B cell (primary cell): ENCODE measurements around the gene ASPA. TPM values are rescaled to one million over a fixed set of nuclear protein-coding genes. Genes with fewer than 3 reads are reported as not detected.
"Not testable (repeated sequence)": the region's sequence is repeated elsewhere in the genome, so short reads cannot be mapped to it uniquely, and the experiment has no call there.

Source experiments
- ATAC-seq: fragments of 200-7000 bp; cut with Tn5 transposase; one replicate; pipeline ENCODE4 v1.10.0; 2021; ENCODE audit warnings: low read depth, mild to moderate bottlenecking, moderate number of reproducible peaks, moderate library complexity
- CTCF ChIA-PET: fragments of 350-600 bp; sonication (Branson Sonifier 250); formaldehyde crosslinking; loops from one replicate; lab custom pipeline; 2021; ENCODE audit warnings: antibody characterized with exemption, inconsistent platforms; lab: Charles Lee
- POLR2A ChIA-PET: fragments of 350-600 bp; sonication (Branson Sonifier 250); formaldehyde crosslinking; loops from one replicate; lab custom pipeline; 2021; ENCODE audit warnings: antibody characterized with exemption; lab: Charles Lee
- DNase-seq: peaks from one replicate; pipeline ENCODE4 v3.0.0; 2013
- H2AFZ ChIP-seq: 2 replicates; pipeline ENCODE4 v1.6.1; 2012; ENCODE audit warnings: mild to moderate bottlenecking, low read depth, low read length; ENCODE audit not compliant: insufficient read depth, poor library complexity, severe bottlenecking
- H3K27ac ChIP-seq, 2 donors: 1 replicate in 1 of 2; 2 replicates in 1 of 2; pipeline ENCODE4 v1.5.1; 2012 to 2013; ENCODE audit warnings: low read length in 2 of 2, mild to moderate bottlenecking in 2 of 2, moderate library complexity in 1 of 2
- H3K27me3 ChIP-seq, 4 experiments: fragments of 200-600 bp in 1 of 4; sonication (generic) in 1 of 4; replicated peaks in 1 of 4; 1 replicate in 2 of 4; 2 replicates in 2 of 4; pipeline versions ENCODE4 v1.6.1 to v1.7.0; 2013 to 2016; ENCODE audit warnings: low read length in 3 of 4, mild to moderate bottlenecking in 2 of 4, mixed read lengths in 1 of 4, moderate library complexity in 1 of 4; ENCODE audit not compliant: insufficient read depth in 4 of 4, control insufficient read depth in 3 of 4; ENCODE audit errors: control extremely low read depth in 1 of 4
- H3K36me3 ChIP-seq, 2 experiments: replicated peaks in 1 of 2; 1 replicate in 1 of 2; 2 replicates in 1 of 2; pipeline versions ENCODE4 v1.6.1 to v1.7.1; 2013; ENCODE audit warnings: low read length in 1 of 2; ENCODE audit not compliant: insufficient read depth in 2 of 2, control insufficient read depth in 1 of 2; ENCODE audit errors: control extremely low read depth in 1 of 2, extremely low read depth in 1 of 2
- H3K4me1 ChIP-seq, 2 donors: fragments of 200-600 bp in 1 of 2; sonication (generic) in 1 of 2; 1 replicate in 1 of 2; 2 replicates in 1 of 2; pipeline versions ENCODE4 v1.5.1 to v1.6.1; 2013 to 2017; ENCODE audit warnings: low read length in 2 of 2; ENCODE audit not compliant: control insufficient read depth in 2 of 2, insufficient read depth in 2 of 2
- H3K4me2 ChIP-seq: replicated peaks from 2 replicates; pipeline ENCODE3; 2012; ENCODE audit warnings: mild to moderate bottlenecking, low read depth, low read length; ENCODE audit not compliant: poor library complexity, severe bottlenecking
- H3K4me3 ChIP-seq, 5 experiments: fragments of 200-600 bp in 1 of 5; sonication (generic) in 1 of 5; 1 replicate in 3 of 5; 2 replicates in 2 of 5; pipeline versions ENCODE4 v1.5.1 to v1.7.0; 2011 to 2016; ENCODE audit warnings: low read length in 4 of 5, mild to moderate bottlenecking in 4 of 5, low read depth in 2 of 5, control low read depth in 1 of 5, moderate library complexity in 1 of 5; ENCODE audit not compliant: insufficient read depth in 1 of 5; ENCODE audit errors: control extremely low read depth in 1 of 5, extremely low read depth in 1 of 5
- H3K79me2 ChIP-seq: fragments of 200-600 bp; sonication (generic); one replicate; pipeline ENCODE4 v1.6.0; 2016; ENCODE audit warnings: low read length; ENCODE audit not compliant: control insufficient read depth, insufficient read depth
- H3K9ac ChIP-seq: fragments of 200-600 bp; sonication (generic); 2 replicates; pipeline ENCODE4 v1.6.1; 2017; ENCODE audit warnings: mild to moderate bottlenecking, low read length, moderate library complexity
- H3K9me3 ChIP-seq, 3 donors: one replicate each; pipeline versions ENCODE4 v1.6.1 to v1.7.1; 2013; ENCODE audit warnings: low read length in 2 of 3; ENCODE audit not compliant: control insufficient read depth in 2 of 3, insufficient read depth in 1 of 3; ENCODE audit errors: control extremely low read depth in 1 of 3
- H4K20me1 ChIP-seq: 2 replicates; pipeline ENCODE4 v1.6.0; 2012; ENCODE audit warnings: mild to moderate bottlenecking, low read length; ENCODE audit not compliant: insufficient read depth, control insufficient read depth, poor library complexity, severe bottlenecking
- H3K27ac Mint-ChIP-seq: one replicate; pipeline ENCODE4 v1.8.0; 2021; ENCODE audit warnings: mixed read lengths
- H3K27me3 Mint-ChIP-seq: one replicate; pipeline ENCODE4 v1.8.0; 2021; ENCODE audit warnings: mixed read lengths
- H3K4me1 Mint-ChIP-seq: one replicate; pipeline ENCODE4 v1.8.0; 2021; ENCODE audit warnings: mixed read lengths
- H3K4me3 Mint-ChIP-seq: one replicate; pipeline ENCODE4 v1.8.0; 2021; ENCODE audit warnings: mixed read lengths
- H3K9me3 Mint-ChIP-seq: one replicate; pipeline ENCODE4 v1.8.0; 2022; ENCODE audit warnings: mixed read lengths; ENCODE audit not compliant: insufficient read depth
- EZH2 ChIP-seq: IDR thresholded peaks from 2 replicates; pipeline ENCODE4 v1.6.1; 2012; ENCODE audit warnings: borderline replicate concordance, low read depth, mild to moderate bottlenecking, moderate library complexity, low read length; ENCODE audit not compliant: insufficient read depth, poor library complexity, severe bottlenecking
- WGBS: methylation state at CpG from one replicate; pipeline ENCODE4 v1.1.5; 2013; ENCODE audit warnings: missing lambda C conversion rate; ENCODE audit not compliant: insufficient coverage; 5-methylcytosine and 5-hydroxymethylcytosine counted together
- intact Hi-C: fragments of 100-400 bp; cut with micrococcal nuclease; formaldehyde crosslinking; loops from one replicate; pipeline ENCODE4 v1.10.0; 2022
- polyA minus RNA-seq: library from RNA; depleted of rRNA, polyadenylated mRNA; stranded (reverse); fragments of >200 nt; gene quantifications from 2 replicates; pipeline ENCODE4 v1.2.3, GENCODE V29; 2012
- polyA plus RNA-seq: library from polyadenylated mRNA; depleted of rRNA; stranded (reverse); fragments of >200 nt; gene quantifications from 2 replicates; pipeline ENCODE4 v1.2.3, GENCODE V29; 2012
- total RNA-seq, 2 donors: library from RNA; stranded (reverse); fragments of 120-200 nt in 1 of 2; gene quantifications; 1 replicate in 1 of 2; 2 replicates in 1 of 2; pipeline versions ENCODE4 v1.2.3 to v1.2.4, GENCODE V29; 2013 to 2022
- TF ChIP-seq, protein P1 (sequence below): fragments of 200-600 bp; IDR thresholded peaks from one replicate; pipeline ENCODE4 v1.8.0; 2022; ENCODE audit warnings: antibody characterized with exemption, mild to moderate bottlenecking

The ASPA gene
- total RNA-seq, result not detected in 2 replicates
- 0.14 TPM for total RNA-seq (2013)
- not detected in 2 replicates for polyA plus RNA-seq
- not detected in 2 replicates for polyA minus RNA-seq

DNA sequence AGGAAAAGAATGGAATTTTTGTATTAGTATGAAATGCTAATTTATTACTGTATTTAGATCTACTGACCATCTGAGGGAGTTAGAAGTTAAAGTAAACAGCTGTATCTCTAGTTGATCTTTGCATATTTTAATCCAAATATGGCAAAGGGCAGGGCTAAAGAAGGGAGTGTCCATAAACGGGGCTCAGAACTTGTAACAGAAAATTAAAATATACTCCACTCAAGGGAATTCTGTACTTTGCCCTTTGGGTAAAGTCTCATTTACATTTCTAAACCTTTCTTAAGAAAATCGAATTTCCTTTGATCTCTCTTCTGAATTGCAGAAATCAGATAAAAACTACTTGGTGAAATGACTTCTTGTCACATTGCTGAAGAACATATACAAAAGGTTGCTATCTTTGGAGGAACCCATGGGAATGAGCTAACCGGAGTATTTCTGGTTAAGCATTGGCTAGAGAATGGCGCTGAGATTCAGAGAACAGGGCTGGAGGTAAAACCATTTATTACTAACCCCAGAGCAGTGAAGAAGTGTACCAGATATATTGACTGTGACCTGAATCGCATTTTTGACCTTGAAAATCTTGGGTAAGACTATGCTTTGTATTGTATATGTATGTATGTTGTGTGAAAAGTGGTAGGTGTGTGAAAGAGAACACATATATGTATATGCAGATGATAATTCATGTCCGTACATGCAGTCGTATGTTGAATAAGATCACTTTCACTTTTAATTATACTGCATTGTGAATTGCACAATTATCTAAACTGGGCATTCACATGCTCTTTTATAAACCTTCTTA lies at the start of gene ASPA:
Gene ASPA, plus strand, starts transcription at position 186 of the 799 bp plus-strand sequence. Its CDS starts 163 bp downstream, at position 349.
- Histone ChIP-seq H3K27ac (no peak within 1 kb of the TSS), H3K9me3 (peaks cover 0 to 3% (median 0%) of the 10 kb centered on the region in 3 donors), H3K36me3 (no peaks in the 10 kb centered on the region), H2AFZ (peak within 1 kb of the TSS; percentile 21), H4K20me1 (no peaks in the 10 kb centered on the region), H3K4me2 (peak within 1 kb of the TSS; percentile 27), H3K4me1 (no peaks in the 10 kb centered on the region), H3K79me2 (no peaks in the 10 kb centered on the region), H3K4me3 (peak within 1 kb of the TSS in 2 of 5 experiments; percentile 3 to 37), H3K27me3 (peaks cover 0 to 4% (median 1%) of the 10 kb centered on the region in 4 experiments), H3K9ac (peak within 1 kb of the TSS; percentile 41)
- peak within 1 kb of the TSS; percentile 51 for H3K4me3 Mint-ChIP-seq
- ATAC-seq (no peak), DNase-seq (no peak)
- peaks cover 3% of the 10 kb centered on the region for H3K4me1 Mint-ChIP-seq
- TF ChIP-seq EZH2, result no peak
- TF ChIP-seq, protein P1, sequence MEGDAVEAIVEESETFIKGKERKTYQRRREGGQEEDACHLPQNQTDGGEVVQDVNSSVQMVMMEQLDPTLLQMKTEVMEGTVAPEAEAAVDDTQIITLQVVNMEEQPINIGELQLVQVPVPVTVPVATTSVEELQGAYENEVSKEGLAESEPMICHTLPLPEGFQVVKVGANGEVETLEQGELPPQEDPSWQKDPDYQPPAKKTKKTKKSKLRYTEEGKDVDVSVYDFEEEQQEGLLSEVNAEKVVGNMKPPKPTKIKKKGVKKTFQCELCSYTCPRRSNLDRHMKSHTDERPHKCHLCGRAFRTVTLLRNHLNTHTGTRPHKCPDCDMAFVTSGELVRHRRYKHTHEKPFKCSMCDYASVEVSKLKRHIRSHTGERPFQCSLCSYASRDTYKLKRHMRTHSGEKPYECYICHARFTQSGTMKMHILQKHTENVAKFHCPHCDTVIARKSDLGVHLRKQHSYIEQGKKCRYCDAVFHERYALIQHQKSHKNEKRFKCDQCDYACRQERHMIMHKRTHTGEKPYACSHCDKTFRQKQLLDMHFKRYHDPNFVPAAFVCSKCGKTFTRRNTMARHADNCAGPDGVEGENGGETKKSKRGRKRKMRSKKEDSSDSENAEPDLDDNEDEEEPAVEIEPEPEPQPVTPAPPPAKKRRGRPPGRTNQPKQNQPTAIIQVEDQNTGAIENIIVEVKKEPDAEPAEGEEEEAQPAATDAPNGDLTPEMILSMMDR, result no peak
- WGBS, result no CpG with 5 or more reads among the region's 7 CpGs
- ChIA-PET POLR2A (no interaction called here), CTCF (no interaction called here)
- intact Hi-C loops, result no loop called here
- no peak within 1 kb of the TSS for H3K27ac Mint-ChIP-seq
- peaks cover 10% of the 10 kb centered on the region for H3K27me3 Mint-ChIP-seq
- no peaks in the 10 kb centered on the region for H3K9me3 Mint-ChIP-seq

DNA sequence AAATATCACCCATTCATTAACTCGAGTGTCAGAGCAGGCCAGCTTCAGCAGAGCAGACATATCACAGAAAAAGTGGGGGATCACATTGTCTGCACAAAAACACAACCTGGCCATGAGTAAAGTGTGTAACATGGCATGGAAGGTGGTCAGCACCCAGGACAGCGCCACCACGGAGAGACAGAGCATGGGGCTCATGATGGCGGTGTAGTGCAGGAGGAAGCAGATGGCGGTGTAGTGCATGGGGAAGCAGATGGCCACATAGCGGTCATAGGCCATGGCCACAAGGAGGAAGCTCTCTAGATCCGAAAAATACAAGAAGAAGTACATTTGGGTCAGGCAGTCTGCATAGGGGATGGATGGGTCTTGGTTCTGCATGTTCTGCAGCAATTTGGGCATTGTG lies 42.6 kb upstream of the ASPA start:
- intact Hi-C loops, result not testable (repeated sequence)
- peak; percentile 7 for DNase-seq

More for the DNA sequence above, 42.6 kb upstream of the ASPA start:
- H2AFZ ChIP-seq, POLR2A ChIA-PET, H3K4me3 ChIP-seq, H4K20me1 ChIP-seq, CTCF ChIA-PET, H3K9ac ChIP-seq, H3K9me3 ChIP-seq, H3K9me3 Mint-ChIP-seq, H3K27me3 ChIP-seq, H3K79me2 ChIP-seq, ATAC-seq, H3K36me3 ChIP-seq, H3K27ac Mint-ChIP-seq, H3K4me2 ChIP-seq, H3K4me1 Mint-ChIP-seq, H3K4me3 Mint-ChIP-seq, H3K4me1 ChIP-seq, H3K27ac ChIP-seq: not testable (repeated sequence)
- WGBS, result 9% methylated on average over 6 of the region's 7 CpGs
- H3K27me3 Mint-ChIP-seq, result peaks cover 29% of the 10 kb centered on the region
